ENCODE measurements around the gene CHST3.
A peak's percentile ranks its signal among the peaks of the same experiment; 100 is the strongest.

Gene CHST3

DNA sequence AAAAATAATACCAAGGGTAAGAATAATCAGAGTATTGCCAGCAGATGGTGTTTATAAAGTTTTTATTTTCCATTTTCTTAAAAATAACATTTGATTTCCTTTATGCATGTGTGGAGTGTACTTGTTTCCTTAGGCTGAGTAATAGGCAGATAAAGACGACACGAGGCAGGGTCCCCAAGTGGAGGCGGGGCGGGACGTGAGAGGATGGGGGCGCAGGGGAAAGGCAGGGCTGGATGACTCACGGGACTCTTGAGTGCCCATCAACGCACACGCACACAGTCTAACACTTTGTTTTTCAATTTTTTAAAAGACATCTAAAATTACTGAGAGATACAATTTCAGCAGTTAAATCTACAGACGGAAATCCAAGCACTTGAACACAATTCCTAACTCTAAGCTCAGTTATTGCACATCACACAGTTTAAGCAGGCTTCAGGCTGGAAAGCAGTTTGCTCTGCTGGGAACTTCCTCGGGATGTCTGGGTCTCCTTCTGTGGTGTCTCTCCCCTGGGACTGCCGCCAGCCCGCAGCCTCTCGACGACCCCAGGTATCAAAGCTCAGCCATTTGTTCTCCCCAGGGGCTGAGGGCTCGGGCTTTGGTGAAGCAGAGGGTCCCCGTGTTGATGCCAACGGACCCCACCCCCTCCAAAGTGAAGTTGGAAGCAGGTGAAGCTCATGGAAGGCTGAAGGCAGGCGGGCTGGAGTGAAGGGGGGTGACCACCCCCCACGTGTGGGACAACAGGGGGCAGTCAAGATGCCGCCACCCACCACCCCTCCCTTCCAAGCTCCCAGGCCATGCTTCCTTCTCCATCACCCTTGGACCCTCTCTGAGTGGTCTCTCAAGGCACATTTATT lies 95.0 kb downstream of the CHST3 start:
- no peak for TF ChIP-seq CTCF (IDR thresholded peaks at IDR 0.05; ENCODE audit: borderline replicate concordance, insufficient read depth, low read depth, low read length)
- no peak overlapping the region for H3K4me3 ChIP-seq (ENCODE audit: low read depth, low read length)

GRCh38 chr10:72059843-72060822 lies 95.9 kb downstream of the CHST3 start:
- no peak overlapping the region for H3K4me3 ChIP-seq (ENCODE audit: low read depth, low read length)
- TF ChIP-seq CTCF (IDR thresholded peaks at IDR 0.05; ENCODE audit: borderline replicate concordance, insufficient read depth, low read depth, low read length), result no peak

DNA sequence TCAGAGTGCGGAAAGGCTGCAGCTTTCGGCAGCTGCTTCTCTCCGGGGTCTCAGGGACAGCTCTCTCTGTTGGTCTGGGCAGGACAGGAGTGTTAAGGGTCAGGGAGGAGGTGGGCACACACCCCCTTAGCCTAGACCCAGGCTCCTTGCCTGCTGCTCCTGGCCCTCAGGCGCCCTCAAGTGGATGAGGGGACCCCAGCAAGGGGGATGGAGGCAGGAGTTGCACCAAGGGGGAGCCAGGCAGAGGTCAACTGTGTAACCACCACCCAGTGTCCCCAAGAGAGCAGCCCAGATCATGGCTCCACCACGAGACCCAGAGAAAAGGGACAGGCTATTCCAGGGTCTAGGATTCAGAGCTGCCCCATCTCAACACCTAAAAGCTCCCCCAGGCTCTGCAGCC lies 97.3 kb downstream of the CHST3 start:
- no peak overlapping the region for H3K4me3 ChIP-seq (ENCODE audit: low read depth, low read length)
- TF ChIP-seq CTCF (IDR thresholded peaks at IDR 0.05; ENCODE audit: borderline replicate concordance, insufficient read depth, low read depth, low read length), result peak; percentile 35; the same call in 1 of the 2 replicates

DNA sequence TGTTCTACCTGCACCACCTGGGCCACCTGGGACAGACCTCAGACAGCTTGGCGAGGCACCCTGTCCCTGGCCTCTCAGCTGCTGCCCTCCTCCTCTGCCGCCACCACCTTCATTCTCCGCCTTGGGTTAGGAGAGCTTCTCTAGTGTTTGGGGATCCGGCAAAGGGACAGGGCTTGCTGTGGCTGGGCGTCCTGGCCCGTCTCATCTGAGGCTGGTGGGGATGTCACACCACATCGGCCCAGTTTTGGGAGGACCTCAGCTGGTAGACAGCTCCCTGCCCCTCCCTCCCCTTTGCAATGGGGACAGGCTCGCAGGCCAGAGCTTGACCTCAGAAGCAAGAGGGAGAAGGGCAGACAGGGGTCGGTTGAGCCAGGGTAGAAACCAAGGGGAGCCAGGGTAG lies 97.7 kb downstream of the CHST3 start:
- no peak for TF ChIP-seq CTCF (IDR thresholded peaks at IDR 0.05; ENCODE audit: borderline replicate concordance, insufficient read depth, low read depth, low read length)

GRCh38 chr10:72062382-72062781 lies 98.2 kb downstream of the CHST3 start:
- no peak for TF ChIP-seq CTCF (IDR thresholded peaks at IDR 0.05; ENCODE audit: borderline replicate concordance, insufficient read depth, low read depth, low read length)
- H3K4me3 ChIP-seq (ENCODE audit: low read depth, low read length), result no peak overlapping the region

More for the DNA sequence above, 97.7 kb downstream of the CHST3 start:
- no peak overlapping the region for H3K4me3 ChIP-seq (ENCODE audit: low read depth, low read length)

All from GM12875 (cell line).